HG03095 (cell line): ENCODE results near the gene CDK4.

Source experiments
- ATAC-seq: cut with Tn5 transposase; IDR thresholded peaks from one replicate; pipeline ENCODE4 v1.9.1; 2021; ENCODE audit warnings: moderate library complexity; ENCODE audit not compliant: unreplicated experiment

CDK4 gene

GRCh38 chr12:57758552-57759359 is 6.6 kb upstream of the CDK4 start:
- ATAC-seq, result no peak

- ATAC-seq, result no peak
Measured at GRCh38 chr12:57757771-57758170, 5.7 kb upstream of the CDK4 start.

GRCh38 chr12:57756406-57757341 is 4.6 kb upstream of the CDK4 start:
- no peak for ATAC-seq

- no peak for ATAC-seq
Measured at GRCh38 chr12:57755454-57756372, 3.6 kb upstream of the CDK4 start.

GRCh38 chr12:57755194-57755453 is 3.0 kb upstream of the CDK4 start:
- no peak for ATAC-seq

GRCh38 chr12:57754411-57755193 is 2.5 kb upstream of the CDK4 start, which contains the start of gene MARCHF9:
Gene MARCHF9 (plus strand): TSS chr12:57755103. CDS start chr12:57755529, 426 bp downstream.
- ATAC-seq, result peak; percentile 39

- no peak for ATAC-seq
Measured at GRCh38 chr12:57753756-57754337, 1.7 kb upstream of the CDK4 start.

GRCh38 chr12:57752668-57753000 is 524 bp upstream of the CDK4 start:
- no peak for ATAC-seq

- no peak for ATAC-seq
Measured at GRCh38 chr12:57751432-57751787, 700 bp downstream of the CDK4 start.

- ATAC-seq, result no peak
Measured at GRCh38 chr12:57750561-57751431, 1.3 kb downstream of the CDK4 start.

- ATAC-seq, result no peak
Measured at GRCh38 chr12:57749061-57749460, 3.0 kb downstream of the CDK4 start.

GRCh38 chr12:57746025-57746424 is 6.1 kb downstream of the CDK4 start:
- no peak for ATAC-seq

GRCh38 chr12:57745485-57745881 is 6.6 kb downstream of the CDK4 start:
- no peak for ATAC-seq

- peak; percentile 87 for ATAC-seq
Measured at GRCh38 chr12:57744777-57745484, 7.2 kb downstream of the CDK4 start, which contains the start of gene TSPAN31. Gene TSPAN31 (plus strand): TSS chr12:57745039. CDS start chr12:57745155, 116 bp downstream.

GRCh38 chr12:57744194-57744776 is 7.8 kb downstream of the CDK4 start:
- ATAC-seq, result peak; percentile 28

- ATAC-seq, result no peak
Measured at GRCh38 chr12:57743769-57744168, 8.3 kb downstream of the CDK4 start.

GRCh38 chr12:57741844-57742738 is 10.0 kb downstream of the CDK4 start:
- ATAC-seq, result peak; percentile 46
